Activated naive CD8-positive, alpha-beta T cell treated with anti-CD3 and anti-CD28 coated beads, Interleukin-2, amount 10 ng/mL, durations not matched to agents 7 days and 5 days (primary cell): ENCODE results near the gene ITPR2. TPM values are rescaled to one million over a fixed set of nuclear protein-coding genes. Genes with fewer than 3 reads are reported as not detected.

ENCODE experiments used
- ATAC-seq: fragments of 150-1000 bp; cut with Tn5 transposase; one replicate; pipeline ENCODE4 v1.10.0; 2021; ENCODE audit warnings: low read depth, moderate library complexity
- POLR2A ChIA-PET: fragments of 350-600 bp; sonication (Branson Sonifier 250); formaldehyde crosslinking; loops from one replicate; lab custom pipeline; 2021; ENCODE audit warnings: antibody characterized with exemption; lab: Charles Lee
- DNase-seq: peaks from one replicate; pipeline ENCODE4 v3.0.0; 2021
- H3K27ac Mint-ChIP-seq: one replicate; pipeline ENCODE4 v1.8.0; 2022; ENCODE audit warnings: mild to moderate bottlenecking, mixed read lengths
- H3K27me3 Mint-ChIP-seq: one replicate; pipeline ENCODE4 v1.8.0; 2022; ENCODE audit warnings: mild to moderate bottlenecking, moderate library complexity, mixed read lengths
- H3K36me3 Mint-ChIP-seq: one replicate; pipeline ENCODE4 v1.8.0; 2021; ENCODE audit warnings: mild to moderate bottlenecking, mixed read lengths
- H3K4me1 Mint-ChIP-seq: one replicate; pipeline ENCODE4 v1.8.0; 2021; ENCODE audit warnings: mixed read lengths
- H3K4me3 Mint-ChIP-seq: one replicate; pipeline ENCODE4 v1.8.0; 2022; ENCODE audit warnings: mild to moderate bottlenecking, moderate library complexity, mixed read lengths
- H3K9me3 Mint-ChIP-seq: one replicate; pipeline ENCODE4 v1.8.0; 2021; ENCODE audit warnings: mixed read lengths
- total RNA-seq, 2 experiments: library from RNA; stranded (reverse); gene quantifications; one replicate each; pipeline ENCODE4 v1.2.3, GENCODE V29; 2021

ITPR2 gene
- total RNA-seq, 2 experiments from 2014 or later = 43.3 to 43.5 TPM

DNA sequence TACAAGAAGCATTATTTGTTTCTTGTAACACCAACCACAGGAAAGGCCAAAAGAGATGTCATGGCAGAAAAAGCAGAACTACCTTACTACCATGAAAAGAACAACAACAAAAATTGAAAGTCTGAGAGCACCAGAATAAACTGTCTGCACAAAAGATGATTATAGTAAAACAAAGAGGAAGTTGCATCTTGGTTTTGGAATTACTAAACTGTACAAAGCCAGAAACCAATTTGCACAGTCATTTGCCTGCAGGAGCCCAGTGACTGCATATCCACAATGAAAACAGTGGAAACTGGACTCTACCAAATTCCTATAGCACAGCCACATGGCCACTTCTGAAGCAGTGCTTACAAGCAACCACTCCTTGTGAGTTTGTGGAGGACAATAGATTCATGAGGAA is 361.4 kb downstream of the ITPR2 start:
- H3K9me3 Mint-ChIP-seq = no peaks in the 10 kb centered on the region
- H3K4me3 Mint-ChIP-seq = no peak overlapping the region
- peaks cover 10% of the 10 kb centered on the region for H3K4me1 Mint-ChIP-seq
- H3K27ac Mint-ChIP-seq = no peak overlapping the region
- ATAC-seq (no peak), DNase-seq (no peak)
- POLR2A ChIA-PET = no interaction called here
- peaks cover 35% of the 10 kb centered on the region for H3K36me3 Mint-ChIP-seq
- H3K27me3 Mint-ChIP-seq = no peaks in the 10 kb centered on the region

DNA sequence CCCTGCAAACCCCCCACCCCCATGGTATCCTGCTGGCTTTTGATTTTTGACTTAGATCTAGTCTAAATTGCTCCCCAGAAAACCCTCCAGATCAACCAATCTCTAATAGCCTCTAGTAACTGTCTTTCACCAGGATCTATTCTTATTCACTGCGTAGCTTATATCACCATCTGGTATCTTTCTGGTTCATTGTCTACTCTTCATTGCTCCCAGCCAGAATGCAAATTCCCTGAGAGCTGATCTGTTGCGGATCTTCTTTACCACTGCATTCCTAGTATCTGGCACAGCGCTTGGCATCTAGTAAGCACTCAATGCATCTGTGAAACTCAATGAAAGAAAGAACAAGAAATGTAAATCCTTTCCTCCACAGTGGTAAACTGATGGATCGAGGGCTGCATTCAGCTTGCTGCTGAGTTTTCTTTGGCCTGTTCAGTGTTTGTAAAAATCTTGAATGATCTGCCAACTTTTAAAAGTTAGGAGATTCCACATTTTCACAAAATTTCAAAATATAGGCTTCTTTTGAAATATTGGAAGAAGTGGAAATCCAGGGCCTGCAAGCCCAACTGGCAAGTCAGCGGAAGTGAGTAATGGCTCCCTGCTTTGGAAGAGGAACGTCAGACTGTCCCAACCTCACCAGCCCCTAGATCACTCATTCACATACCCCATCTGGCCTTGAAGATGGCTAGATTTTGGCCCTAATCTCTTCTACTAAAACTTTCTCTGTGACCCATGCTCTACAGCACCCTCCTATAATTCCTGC is 363.4 kb downstream of the ITPR2 start:
- Mint-ChIP-seq H3K4me1 (peaks cover 10% of the 10 kb centered on the region), H3K36me3 (peaks cover 23% of the 10 kb centered on the region)
- no peak for DNase-seq

DNA sequence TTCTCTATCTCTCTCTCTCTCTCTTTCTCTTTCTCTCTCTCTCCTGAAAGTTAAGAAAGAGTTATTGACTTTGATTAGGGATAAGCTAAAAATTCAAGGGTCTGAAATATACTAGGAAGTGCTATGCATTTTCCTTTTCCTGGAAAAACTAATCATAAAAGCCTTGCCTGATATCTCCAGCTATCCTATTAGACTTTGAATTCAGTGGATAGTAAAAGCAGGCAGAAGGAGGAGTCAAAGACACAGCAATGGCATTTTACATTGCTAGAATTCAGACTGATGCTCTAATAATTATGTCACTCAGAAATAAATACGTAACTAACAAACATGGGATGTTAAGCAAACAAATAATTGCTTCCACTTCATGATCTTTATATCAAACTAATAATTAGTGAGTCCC is 365.6 kb downstream of the ITPR2 start:
- H3K4me1 Mint-ChIP-seq = peaks cover 7% of the 10 kb centered on the region
- H3K9me3 Mint-ChIP-seq = no peaks in the 10 kb centered on the region
- H3K27me3 Mint-ChIP-seq = no peaks in the 10 kb centered on the region
- peaks cover 8% of the 10 kb centered on the region for H3K36me3 Mint-ChIP-seq
- no peak overlapping the region for H3K4me3 Mint-ChIP-seq
- ATAC-seq (no peak), DNase-seq (no peak)
- no peak overlapping the region for H3K27ac Mint-ChIP-seq
- POLR2A ChIA-PET = no interaction called here

More for the DNA sequence above, 363.4 kb downstream of the ITPR2 start:
- no peak for ATAC-seq
- no peaks in the 10 kb centered on the region for H3K27me3 Mint-ChIP-seq
- no peak overlapping the region for H3K27ac Mint-ChIP-seq
- POLR2A ChIA-PET = no interaction called here
- no peaks in the 10 kb centered on the region for H3K9me3 Mint-ChIP-seq
- no peak overlapping the region for H3K4me3 Mint-ChIP-seq

DNA sequence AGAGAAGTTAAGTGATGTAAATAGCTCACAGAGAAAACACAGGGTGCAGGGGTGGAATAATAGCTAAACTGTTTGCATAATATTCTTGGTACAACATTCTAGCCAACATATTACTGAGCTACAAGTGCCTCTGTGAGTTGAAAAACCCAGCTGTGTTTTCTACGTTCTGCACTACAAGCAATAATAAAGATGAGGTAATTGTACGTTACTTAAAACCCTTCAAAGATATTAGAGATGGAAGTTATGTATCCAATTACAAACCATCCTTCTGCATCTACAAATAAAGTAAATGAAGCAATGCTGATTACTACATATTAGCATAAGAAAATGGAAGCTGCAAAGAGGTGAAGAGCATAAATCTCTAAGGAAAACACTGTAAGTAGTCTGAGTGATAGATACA is 366.3 kb downstream of the ITPR2 start:
- Mint-ChIP-seq H3K36me3 (peaks cover 6% of the 10 kb centered on the region), H3K9me3 (no peaks in the 10 kb centered on the region), H3K27me3 (no peaks in the 10 kb centered on the region), H3K4me1 (peaks cover 4% of the 10 kb centered on the region), H3K4me3 (no peak overlapping the region), H3K27ac (no peak overlapping the region)
- ATAC-seq (no peak), DNase-seq (no peak)
- POLR2A ChIA-PET = no interaction called here

DNA sequence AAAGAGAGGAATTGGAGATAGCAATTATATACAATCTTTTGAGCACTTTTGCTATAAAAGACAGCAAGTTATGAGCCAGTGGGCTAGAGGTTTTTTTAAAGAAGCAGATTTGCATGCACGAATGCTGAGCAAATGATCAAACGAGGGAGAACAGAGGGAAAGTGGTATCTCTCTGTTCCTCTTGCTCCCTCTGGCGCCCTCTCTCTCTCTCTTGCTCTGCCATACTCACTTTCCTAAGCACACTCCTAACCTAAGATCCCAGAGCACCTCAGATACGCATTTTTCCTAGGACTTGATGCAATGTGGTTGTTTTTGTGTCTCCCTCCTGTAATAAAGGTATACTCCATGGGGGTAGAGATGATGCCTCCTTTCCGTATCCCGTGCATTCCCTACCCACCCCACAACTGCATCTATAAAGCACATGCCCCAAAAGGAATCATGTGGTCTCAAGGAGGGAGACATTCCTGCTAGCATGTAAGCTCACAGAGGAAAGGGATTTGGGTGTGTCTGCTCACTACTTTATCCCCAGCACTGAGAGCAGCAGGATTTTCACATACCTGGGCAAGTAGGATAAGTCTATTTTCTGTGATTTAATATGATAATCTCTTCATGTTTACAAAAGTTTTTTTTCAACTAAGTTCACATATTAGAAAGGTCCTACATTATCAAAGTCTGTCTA is 367.4 kb downstream of the ITPR2 start:
- DNase-seq (no peak), ATAC-seq (no peak)
- no peak overlapping the region for H3K27ac Mint-ChIP-seq
- H3K4me3 Mint-ChIP-seq = no peak overlapping the region
- no peaks in the 10 kb centered on the region for H3K27me3 Mint-ChIP-seq
- H3K4me1 Mint-ChIP-seq = no peaks in the 10 kb centered on the region
- POLR2A ChIA-PET = no interaction called here
- H3K9me3 Mint-ChIP-seq = no peaks in the 10 kb centered on the region
- peaks cover 6% of the 10 kb centered on the region for H3K36me3 Mint-ChIP-seq

DNA sequence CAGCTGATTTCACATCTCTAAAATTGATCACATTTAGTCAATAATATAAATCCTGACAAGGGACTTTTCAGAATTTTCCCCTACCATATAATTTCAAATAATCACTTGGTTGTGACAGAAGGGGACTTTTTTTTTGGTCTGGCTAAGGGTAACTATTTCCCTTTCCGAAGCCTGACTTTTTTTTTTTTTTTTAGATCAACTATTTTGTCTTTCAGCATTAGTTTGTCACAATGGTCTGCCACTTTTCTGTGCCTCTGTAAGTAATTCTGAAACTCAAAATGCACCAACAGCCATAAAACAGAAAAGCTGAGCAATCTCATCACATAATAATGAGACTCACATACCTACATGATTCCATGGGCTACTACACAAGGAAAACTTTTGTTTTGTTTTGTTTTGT is 371.2 kb downstream of the ITPR2 start:
- H3K36me3 Mint-ChIP-seq = peaks cover 9% of the 10 kb centered on the region
- no peaks in the 10 kb centered on the region for H3K27me3 Mint-ChIP-seq
- DNase-seq (no peak), ATAC-seq (no peak)
- no peak overlapping the region for H3K27ac Mint-ChIP-seq
- POLR2A ChIA-PET = no interaction called here
- no peak overlapping the region for H3K4me3 Mint-ChIP-seq
- H3K9me3 Mint-ChIP-seq = no peaks in the 10 kb centered on the region
- peaks cover 1% of the 10 kb centered on the region for H3K4me1 Mint-ChIP-seq

DNA sequence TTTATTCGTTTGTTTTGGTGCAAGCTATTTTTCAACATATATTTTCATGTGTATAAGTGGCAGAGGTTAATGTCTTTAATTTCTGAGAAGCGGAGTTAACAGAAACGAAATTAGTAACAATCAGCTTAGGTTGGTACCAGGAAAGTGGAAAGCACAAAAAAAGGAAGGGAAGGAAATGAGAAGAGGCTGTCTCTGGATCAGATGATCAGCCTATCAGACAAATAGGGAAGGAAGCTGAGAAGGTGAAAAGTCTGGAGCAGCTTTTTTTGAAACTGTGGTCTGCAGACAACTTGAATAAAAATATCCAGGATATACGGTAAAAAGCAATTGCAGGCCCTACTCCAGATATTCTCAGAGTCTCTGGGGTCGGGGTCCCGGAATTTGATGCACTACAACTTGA is 372.6 kb downstream of the ITPR2 start:
- H3K27ac Mint-ChIP-seq = no peak overlapping the region
- peaks cover 11% of the 10 kb centered on the region for H3K36me3 Mint-ChIP-seq
- peaks cover 1% of the 10 kb centered on the region for H3K4me1 Mint-ChIP-seq
- DNase-seq (no peak), ATAC-seq (no peak)
- H3K9me3 Mint-ChIP-seq = no peaks in the 10 kb centered on the region
- POLR2A ChIA-PET = no interaction called here
- no peak overlapping the region for H3K4me3 Mint-ChIP-seq
- no peaks in the 10 kb centered on the region for H3K27me3 Mint-ChIP-seq

DNA sequence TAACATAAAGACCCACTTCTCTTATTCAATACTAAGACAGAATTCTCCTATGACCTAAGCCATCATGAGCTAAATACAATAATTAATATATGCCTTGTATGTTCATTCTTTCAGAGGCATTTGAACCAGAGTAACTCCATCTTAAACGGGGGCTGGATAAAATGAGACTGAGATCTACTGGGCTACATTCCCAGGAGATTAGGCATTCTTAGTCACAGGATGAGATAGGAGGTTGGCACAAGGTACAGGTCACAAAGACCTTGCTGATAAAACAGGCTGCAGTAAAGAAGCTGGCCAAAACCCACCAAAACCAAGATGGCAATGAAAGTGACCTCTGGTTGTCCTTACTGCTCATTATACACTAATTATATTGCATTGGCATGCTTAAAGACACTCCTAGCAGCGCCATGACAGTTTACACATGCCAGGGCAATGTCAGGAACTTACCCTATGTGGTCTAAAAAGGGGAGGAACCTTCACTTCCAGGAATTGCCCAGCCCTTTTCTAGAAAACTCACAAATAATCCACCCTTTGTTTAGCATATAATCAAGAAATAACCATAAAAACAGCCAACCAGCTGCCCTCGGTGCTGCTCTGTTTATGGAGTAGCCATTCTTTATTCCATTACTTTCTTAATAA is 376.9 kb downstream of the ITPR2 start:
- ATAC-seq = no peak
- POLR2A ChIA-PET = no interaction called here
- H3K27ac Mint-ChIP-seq = no peak overlapping the region
- peaks cover 6% of the 10 kb centered on the region for H3K4me1 Mint-ChIP-seq
- H3K4me3 Mint-ChIP-seq = no peak overlapping the region
- peaks cover 20% of the 10 kb centered on the region for H3K36me3 Mint-ChIP-seq
- H3K27me3 Mint-ChIP-seq = no peaks in the 10 kb centered on the region
- H3K9me3 Mint-ChIP-seq = no peaks in the 10 kb centered on the region
- DNase-seq = no peak

DNA sequence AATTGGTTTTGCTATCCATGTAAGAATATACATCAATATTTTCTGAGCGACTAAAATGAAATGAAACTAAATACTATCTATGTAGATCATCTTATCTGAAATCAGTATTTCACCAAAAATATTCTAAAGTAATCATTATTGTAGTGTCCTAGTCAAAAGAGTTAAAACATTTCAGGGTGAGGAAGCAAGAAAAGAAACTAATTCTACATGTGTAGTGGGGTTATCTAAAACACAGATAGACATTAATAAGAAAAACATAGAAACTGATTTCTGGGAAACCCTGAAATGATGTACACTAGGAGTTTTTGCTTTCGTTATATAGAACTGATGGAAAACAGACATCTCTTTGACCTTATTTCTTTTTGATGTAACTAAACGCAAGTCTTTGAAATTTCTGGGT is 379.7 kb downstream of the ITPR2 start:
- no peak for DNase-seq
- H3K4me1 Mint-ChIP-seq = peaks cover 6% of the 10 kb centered on the region
- H3K4me3 Mint-ChIP-seq = no peak overlapping the region
- H3K36me3 Mint-ChIP-seq = peaks cover 20% of the 10 kb centered on the region
- H3K27me3 Mint-ChIP-seq = no peaks in the 10 kb centered on the region
- POLR2A ChIA-PET = no interaction called here
- H3K9me3 Mint-ChIP-seq = no peaks in the 10 kb centered on the region
- ATAC-seq = no peak
- no peak overlapping the region for H3K27ac Mint-ChIP-seq

DNA sequence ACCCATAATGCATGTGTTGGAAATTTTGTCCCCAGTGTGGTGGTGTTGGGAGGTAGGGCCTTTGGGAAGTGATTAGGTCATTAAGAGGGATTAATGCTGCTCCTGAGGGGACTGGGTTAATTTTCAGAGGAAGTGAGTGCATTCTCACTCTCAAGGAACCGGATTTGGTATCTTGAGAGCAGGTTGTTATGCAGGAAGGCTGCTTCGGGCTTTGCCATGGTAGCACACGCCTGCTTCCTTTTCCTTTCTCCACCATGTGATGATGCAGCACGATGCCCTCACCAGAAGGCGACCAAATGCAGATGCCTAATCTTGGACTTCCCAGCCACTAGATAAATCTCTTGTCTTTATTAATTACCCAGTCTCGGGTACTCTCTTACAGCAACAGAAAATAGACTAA is 380.5 kb downstream of the ITPR2 start:
- Mint-ChIP-seq H3K27me3 (no peaks in the 10 kb centered on the region), H3K4me1 (peaks cover 6% of the 10 kb centered on the region), H3K4me3 (no peak overlapping the region), H3K27ac (no peak overlapping the region), H3K36me3 (peaks cover 20% of the 10 kb centered on the region), H3K9me3 (no peaks in the 10 kb centered on the region)
- DNase-seq = no peak
- POLR2A ChIA-PET = no interaction called here
- no peak for ATAC-seq

DNA sequence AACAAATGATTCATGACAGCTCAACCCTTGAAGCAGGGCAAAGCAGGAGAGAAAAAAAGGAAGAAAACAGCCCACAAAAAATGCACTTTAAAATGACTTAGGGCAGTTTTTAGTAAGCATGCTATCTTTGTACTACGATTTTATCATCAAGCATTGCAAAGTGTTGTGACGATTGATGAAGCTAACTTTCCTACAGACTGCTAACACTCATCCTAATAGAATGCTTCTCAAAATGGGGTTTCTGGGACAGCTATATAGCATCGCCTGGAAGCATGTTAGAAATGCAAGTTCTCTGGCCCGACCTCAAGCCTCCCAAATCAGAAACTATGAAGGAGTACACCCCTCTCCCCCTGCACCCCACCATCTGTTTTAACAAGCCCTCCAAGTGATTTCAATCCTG is 381.2 kb downstream of the ITPR2 start:
- H3K27ac Mint-ChIP-seq = no peak overlapping the region
- no peaks in the 10 kb centered on the region for H3K27me3 Mint-ChIP-seq

DNA sequence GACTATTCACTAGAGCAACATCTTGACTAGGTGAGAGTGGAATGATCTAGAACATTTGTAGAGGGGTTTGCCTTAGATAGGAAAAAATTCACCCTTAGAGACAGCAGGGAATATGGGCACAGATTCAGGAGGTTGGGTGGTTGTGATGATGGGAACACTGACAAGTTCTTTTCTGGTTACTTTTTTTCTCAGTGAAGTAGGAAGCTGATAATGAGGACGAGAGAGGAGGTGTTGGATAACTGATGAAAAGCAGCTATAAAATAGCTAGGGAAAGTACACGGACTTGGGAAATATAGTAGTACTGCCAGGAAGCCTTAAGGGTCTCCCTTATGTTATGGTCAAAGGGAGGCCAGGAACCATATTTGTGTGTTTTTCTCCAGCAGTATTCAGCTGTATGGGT is 387.1 kb downstream of the ITPR2 start:
- ATAC-seq (no peak), DNase-seq (no peak)
- POLR2A ChIA-PET = no interaction called here
- Mint-ChIP-seq H3K4me1 (no peaks in the 10 kb centered on the region), H3K36me3 (peaks cover 13% of the 10 kb centered on the region), H3K27me3 (no peaks in the 10 kb centered on the region), H3K27ac (no peak overlapping the region), H3K9me3 (no peaks in the 10 kb centered on the region), H3K4me3 (no peak overlapping the region)

More for the DNA sequence above, 381.2 kb downstream of the ITPR2 start:
- no peaks in the 10 kb centered on the region for H3K9me3 Mint-ChIP-seq
- ATAC-seq (no peak), DNase-seq (no peak)
- H3K4me1 Mint-ChIP-seq = peaks cover 4% of the 10 kb centered on the region
- H3K4me3 Mint-ChIP-seq = no peak overlapping the region
- POLR2A ChIA-PET = no interaction called here
- peaks cover 13% of the 10 kb centered on the region for H3K36me3 Mint-ChIP-seq

DNA sequence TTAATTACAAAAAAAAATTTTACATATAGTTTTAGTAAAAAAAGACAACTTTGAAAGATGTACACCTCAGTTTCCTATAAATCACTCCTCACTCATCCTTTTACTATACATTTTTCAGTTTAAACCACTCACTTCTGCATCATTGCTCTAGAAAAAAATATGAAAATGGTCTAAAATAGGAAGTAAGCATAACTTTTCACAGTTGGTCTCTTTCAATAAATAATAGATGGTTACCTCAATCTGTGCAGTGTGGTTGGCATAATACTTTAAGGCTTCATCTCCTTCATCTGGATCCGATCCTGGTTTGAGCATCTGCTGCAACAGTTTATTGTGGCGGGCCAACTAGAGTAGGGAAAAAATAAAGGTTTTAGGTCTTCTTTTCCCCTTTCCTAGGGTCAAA is 389.7 kb downstream of the ITPR2 start:
- H3K4me1 Mint-ChIP-seq = no peaks in the 10 kb centered on the region
- ATAC-seq (no peak), DNase-seq (no peak)
- no peaks in the 10 kb centered on the region for H3K9me3 Mint-ChIP-seq
- H3K4me3 Mint-ChIP-seq = no peak overlapping the region
- H3K27ac Mint-ChIP-seq = no peak overlapping the region
- POLR2A ChIA-PET = no interaction called here
- H3K27me3 Mint-ChIP-seq = no peaks in the 10 kb centered on the region
- peaks cover 12% of the 10 kb centered on the region for H3K36me3 Mint-ChIP-seq

DNA sequence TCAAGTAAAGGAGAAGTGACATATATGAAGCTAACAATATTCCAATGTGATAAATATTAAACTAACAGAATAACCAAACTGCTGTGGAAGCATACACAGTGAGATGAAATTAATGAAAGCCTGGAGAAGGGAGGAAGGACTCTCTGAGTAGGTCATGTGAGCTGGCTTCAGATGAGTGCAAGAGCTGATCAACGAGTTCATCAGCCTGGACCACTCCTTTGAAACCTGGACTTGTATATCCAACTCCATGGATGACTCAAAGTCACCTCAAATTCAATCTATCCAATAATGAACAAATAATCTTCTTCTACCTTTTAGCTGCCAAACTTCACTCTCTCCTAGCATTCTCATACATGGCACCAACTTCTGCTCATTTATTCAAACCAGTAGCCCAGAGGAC is 391.6 kb downstream of the ITPR2 start:
- POLR2A ChIA-PET = no interaction called here
- DNase-seq (no peak), ATAC-seq (no peak)
- H3K4me3 Mint-ChIP-seq = no peak overlapping the region
- H3K27ac Mint-ChIP-seq = no peak overlapping the region
- peaks cover 12% of the 10 kb centered on the region for H3K36me3 Mint-ChIP-seq
- H3K27me3 Mint-ChIP-seq = no peaks in the 10 kb centered on the region
- no peaks in the 10 kb centered on the region for H3K4me1 Mint-ChIP-seq
- no peaks in the 10 kb centered on the region for H3K9me3 Mint-ChIP-seq
